ENCODE data around the gene GFRA1. TPM values are rescaled to one million over a fixed set of nuclear protein-coding genes. Genes with fewer than 3 reads are reported as not detected.

GFRA1 gene
- total and polyA plus RNA-seq, 2 of the 8 experiments (the other 6 are each of a cell fraction or from before 2014, with no cell fraction given) = 1.1 to 2.0 TPM

GRCh38 chr10:116312548-116312947, 39.5 kb upstream of the GFRA1 start:
- Histone ChIP-seq H3K4me1 (replicated peaks in 1 of 4; ENCODE audit: control insufficient read depth in 3 of 4, insufficient read depth in 4 of 4, low read length in 3 of 4) (peaks cover 0 to 3% (median 0%) of the 10 kb centered on the region in 4 experiments; a peak in 1 of 7 replicates), H3K9ac (replicated peaks in 1 of 4; ENCODE audit: extremely low read depth in 1 of 4, low read depth in 3 of 4, low read length in 3 of 4) (no peak overlapping the region), H3K27me3 (replicated peaks in 1 of 4; ENCODE audit: control insufficient read depth in 3 of 4, extremely low read depth in 1 of 4, insufficient read depth in 3 of 4, low read length in 3 of 4) (no peaks in the 10 kb centered on the region), H3K4ac (replicated peaks; ENCODE audit: insufficient read length, low read depth, low read length) (no peak overlapping the region), H4K5ac (ENCODE audit: insufficient read length, low read depth, low read length) (no peak overlapping the region), H2BK120ac (replicated peaks; ENCODE audit: low read depth, low read length) (no peak overlapping the region), H2BK12ac (ENCODE audit: low read depth, low read length) (no peak overlapping the region), H3K23ac (ENCODE audit: insufficient read length) (no peak overlapping the region), H3K56ac (replicated peaks; ENCODE audit: insufficient read length, low read depth, low read length) (no peak overlapping the region), H3K9me3 (ENCODE audit: insufficient read depth in 2 of 2, low read depth in 1 of 2, low read length in 1 of 2) (no peaks in the 10 kb centered on the region), H3K27ac (ENCODE audit: low read depth, low read length) (no peak overlapping the region), H2BK15ac (ENCODE audit: low read length) (no peak overlapping the region), H3K79me1 (ENCODE audit: low read depth, low read length) (no peaks in the 10 kb centered on the region), H3K14ac (ENCODE audit: insufficient read length) (no peak overlapping the region), H4K91ac (replicated peaks; ENCODE audit: insufficient read length, low read length) (no peak overlapping the region), H4K20me1 (replicated peaks in 1 of 2; ENCODE audit: control insufficient read depth in 1 of 2, insufficient read depth in 2 of 2, low read length in 2 of 2) (no peaks in the 10 kb centered on the region), H2AFZ (ENCODE audit: low read length) (no peak overlapping the region), H2BK5ac (ENCODE audit: low read depth, low read length) (no peak overlapping the region), H2AK5ac (ENCODE audit: low read depth, low read length) (no peak overlapping the region), H3K79me2 (ENCODE audit: control insufficient read depth in 1 of 2, insufficient read depth in 2 of 2, low read length in 2 of 2) (no peaks in the 10 kb centered on the region), H2BK20ac (ENCODE audit: low read length) (no peak overlapping the region), H3K4me3 (ENCODE audit: extremely low read depth in 1 of 4, insufficient read depth in 2 of 4, low read depth in 3 of 4, low read length in 4 of 4) (no peak overlapping the region), H3K18ac (ENCODE audit: extremely low read depth, low read length) (no peak overlapping the region), H3K4me2 (ENCODE audit: insufficient read depth in 1 of 2, low read depth in 2 of 2, low read length in 2 of 2) (no peak overlapping the region), H3K23me2 (ENCODE audit: low read depth, low read length) (no peaks in the 10 kb centered on the region), H4K8ac (ENCODE audit: extremely low read depth, insufficient read depth, low read length) (no peak overlapping the region), H3K36me3 (ENCODE audit: control insufficient read depth in 2 of 4, insufficient read depth in 4 of 4, low read length in 3 of 4) (no peaks in the 10 kb centered on the region)
- TF ChIP-seq CBX8 (IDR thresholded peaks at IDR 0.05; ENCODE audit: borderline replicate concordance, low read depth, low read length) (no peak), YY1 (IDR thresholded peaks at IDR 0.05; ENCODE audit: low read depth, low read length) (0 out of 2 replicates have a peak, but pooled peaks have one; percentile 36), CHD1 (IDR thresholded peaks at IDR 0.05; ENCODE audit: low read depth, low read length) (no peak)
- TF ChIP-seq, protein P1, sequence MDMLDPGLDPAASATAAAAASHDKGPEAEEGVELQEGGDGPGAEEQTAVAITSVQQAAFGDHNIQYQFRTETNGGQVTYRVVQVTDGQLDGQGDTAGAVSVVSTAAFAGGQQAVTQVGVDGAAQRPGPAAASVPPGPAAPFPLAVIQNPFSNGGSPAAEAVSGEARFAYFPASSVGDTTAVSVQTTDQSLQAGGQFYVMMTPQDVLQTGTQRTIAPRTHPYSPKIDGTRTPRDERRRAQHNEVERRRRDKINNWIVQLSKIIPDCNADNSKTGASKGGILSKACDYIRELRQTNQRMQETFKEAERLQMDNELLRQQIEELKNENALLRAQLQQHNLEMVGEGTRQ (IDR thresholded peaks at IDR 0.05; ENCODE audit: low read length) = no peak
- ChIA-PET CTCF (ENCODE audit: partially characterized antibody) (interaction anchor here (0.6 to 2.2 kb wide), 3 partner anchors 25 to 73 kb away, joined by 3 to 8 read pairs (median 5); no protein-coding TSS in a partner anchor), POLR2A (ENCODE audit: partially characterized antibody) (interaction anchor here (0.9 kb wide), 1 partner anchor 55 kb away, joined by 3 read pairs; no protein-coding TSS in a partner anchor)
- DNase-seq (ENCODE audit: low read depth in 1 of 2, low spot score in 2 of 2) (no peak), FAIRE-seq (no peak)
- WGBS, 2 experiments (ENCODE audit: extremely low coverage in 1 of 2, insufficient coverage in 1 of 2, insufficient read length in 1 of 2, insufficient replicate concordance in 2 of 2, low coverage in 1 of 2, low lambda C conversion rate in 2 of 2, missing lambda C conversion rate in 1 of 2) = 86% methylated on average over 4 of the region's 4 CpGs; no CpG with 5 or more reads in 1 of the 2 experiments
